H9 (cell line): ENCODE measurements around the gene CCR5. TPM values are rescaled to one million over a fixed set of nuclear protein-coding genes. Genes with fewer than 3 reads are reported as not detected.

Source experiments
- DNase-seq: peaks from one replicate; pipeline ENCODE4 v3.0.0-alpha.2; 2017
- H2AFZ ChIP-seq: one replicate; pipeline ENCODE4 v1.6.1; 2013; ENCODE audit warnings: mild to moderate bottlenecking, low read length, control low read depth, moderate library complexity
- H2AK5ac ChIP-seq: 2 replicates; pipeline ENCODE4 v1.6.1; 2013; ENCODE audit warnings: low read length, control low read depth, mixed read lengths; ENCODE audit not compliant: insufficient read length
- H2BK120ac ChIP-seq: one replicate; pipeline ENCODE4 v1.6.1; 2013; ENCODE audit warnings: low read depth, mild to moderate bottlenecking, low read length, control low read depth, inconsistent platforms; ENCODE audit not compliant: poor library complexity, severe bottlenecking
- H2BK12ac ChIP-seq: 2 replicates; pipeline ENCODE4 v1.6.1; 2013; ENCODE audit warnings: low read length, control low read depth, mixed read lengths, low read depth; ENCODE audit not compliant: insufficient read length
- H2BK15ac ChIP-seq: 2 replicates; pipeline ENCODE4 v1.6.1; 2013; ENCODE audit warnings: low read depth, low read length, control low read depth
- H2BK20ac ChIP-seq: one replicate; pipeline ENCODE4 v1.6.1; 2013; ENCODE audit warnings: low read depth, mild to moderate bottlenecking, low read length, control low read depth, inconsistent platforms; ENCODE audit not compliant: poor library complexity, severe bottlenecking
- H2BK5ac ChIP-seq: 2 replicates; pipeline ENCODE4 v1.6.1; 2013; ENCODE audit warnings: low read length, control low read depth, mixed read lengths; ENCODE audit not compliant: insufficient read length
- H3K14ac ChIP-seq: 2 replicates; pipeline ENCODE4 v1.6.1; 2013; ENCODE audit warnings: low read length, control low read depth; ENCODE audit not compliant: insufficient read depth
- H3K18ac ChIP-seq: 2 replicates; pipeline ENCODE4 v1.6.1; 2013; ENCODE audit warnings: low read depth, mild to moderate bottlenecking, mixed read lengths, low read length, control low read depth; ENCODE audit not compliant: insufficient read length
- H3K23ac ChIP-seq: 2 replicates; pipeline ENCODE4 v1.6.1; 2013; ENCODE audit warnings: low read length, control low read depth, mixed read lengths, low read depth; ENCODE audit not compliant: insufficient read length
- H3K23me2 ChIP-seq: 2 replicates; pipeline ENCODE4 v1.6.1; 2013; ENCODE audit warnings: low read depth, mild to moderate bottlenecking, mixed read lengths, low read length, control low read depth; ENCODE audit not compliant: insufficient read length, poor library complexity, severe bottlenecking
- H3K27ac ChIP-seq: 2 replicates; pipeline ENCODE4 v1.5.1; 2013; ENCODE audit warnings: low read length, control low read depth, mixed read lengths, low read depth; ENCODE audit not compliant: insufficient read length
- H3K27me3 ChIP-seq: 2 replicates; pipeline ENCODE4 v1.6.1; 2013; ENCODE audit warnings: low read length, control low read depth, inconsistent platforms; ENCODE audit not compliant: insufficient read depth
- H3K4ac ChIP-seq: 2 replicates; pipeline ENCODE4 v1.6.1; 2013; ENCODE audit warnings: low read depth, mild to moderate bottlenecking, control low read depth, inconsistent platforms, low read length, moderate library complexity
- H3K4me1 ChIP-seq: 2 replicates; pipeline ENCODE4 v1.6.1; 2013; ENCODE audit warnings: low read length, control low read depth, inconsistent platforms; ENCODE audit not compliant: insufficient read depth
- H3K4me2 ChIP-seq: 2 replicates; pipeline ENCODE4 v1.6.1; 2013; ENCODE audit warnings: low read length, control low read depth, mixed read lengths; ENCODE audit not compliant: insufficient read length, insufficient read depth
- H3K56ac ChIP-seq: 2 replicates; pipeline ENCODE4 v1.6.1; 2013; ENCODE audit warnings: low read depth, mild to moderate bottlenecking, mixed read lengths, low read length, control low read depth; ENCODE audit not compliant: insufficient read length
- H3K79me1 ChIP-seq: 2 replicates; pipeline ENCODE4 v1.6.1; 2013; ENCODE audit warnings: low read depth, mild to moderate bottlenecking, moderate library complexity, low read length, control low read depth, inconsistent platforms; ENCODE audit not compliant: insufficient read depth, poor library complexity, severe bottlenecking
- H3K79me2 ChIP-seq: 2 replicates; pipeline ENCODE4 v1.6.1; 2013; ENCODE audit warnings: low read length, control low read depth, inconsistent platforms; ENCODE audit not compliant: insufficient read depth
- H3K9ac ChIP-seq: 2 replicates; pipeline ENCODE4 v1.6.1; 2013; ENCODE audit warnings: low read length, control low read depth, mixed read lengths; ENCODE audit not compliant: insufficient read length; ENCODE audit errors: extremely low read depth
- H3K9me3 ChIP-seq: one replicate; pipeline ENCODE4 v1.6.1; 2013; ENCODE audit warnings: low read depth, low read length, inconsistent platforms; ENCODE audit not compliant: control insufficient read depth
- H3T11ph ChIP-seq: one replicate; pipeline ENCODE4 v1.6.1; 2013; ENCODE audit warnings: mild to moderate bottlenecking, low read length, control low read depth, inconsistent platforms
- H4K20me1 ChIP-seq: one replicate; pipeline ENCODE4 v1.6.1; 2013; ENCODE audit not compliant: control insufficient read depth, insufficient read length, insufficient read depth
- H4K5ac ChIP-seq: 2 replicates; pipeline ENCODE4 v1.6.1; 2013; ENCODE audit warnings: low read depth, mild to moderate bottlenecking, mixed read lengths, low read length, control low read depth; ENCODE audit not compliant: insufficient read length
- H4K8ac ChIP-seq: replicated peaks from 2 replicates; pipeline ENCODE4 v1.6.1; 2013; ENCODE audit warnings: low read length, control low read depth, mixed read lengths, low read depth; ENCODE audit not compliant: insufficient read length
- H4K91ac ChIP-seq: 2 replicates; pipeline ENCODE4 v1.6.1; 2013; ENCODE audit warnings: low read depth, mild to moderate bottlenecking, moderate library complexity, mixed read lengths, low read length, control low read depth; ENCODE audit not compliant: insufficient read length
- H3K27ac Mint-ChIP-seq, 3 experiments: 2 replicates in 2 of 3; 3 replicates in 1 of 3; pipeline ENCODE4 v1.8.0; 2020 to 2021; ENCODE audit warnings: mixed read lengths in 3 of 3, mild to moderate bottlenecking in 1 of 3, moderate library complexity in 1 of 3
- H3K27me3 Mint-ChIP-seq: 2 replicates; pipeline ENCODE4 v1.8.0; 2021; ENCODE audit warnings: low read depth, mild to moderate bottlenecking, moderate library complexity, mixed read lengths
- H3K36me3 Mint-ChIP-seq, 3 experiments: 2 replicates in 2 of 3; 3 replicates in 1 of 3; pipeline ENCODE4 v1.8.0; 2020 to 2021; ENCODE audit warnings: low read depth in 3 of 3, mixed read lengths in 3 of 3; ENCODE audit not compliant: insufficient read depth in 1 of 3
- H3K4me1 Mint-ChIP-seq, 2 experiments: 2 replicates each; pipeline ENCODE4 v1.8.0; 2020; ENCODE audit warnings: mixed read lengths in 2 of 2
- H3K4me3 Mint-ChIP-seq, 2 experiments: 2 replicates in 1 of 2; 3 replicates in 1 of 2; pipeline ENCODE4 v1.8.0; 2020 to 2021; ENCODE audit warnings: mild to moderate bottlenecking in 2 of 2, mixed read lengths in 2 of 2, moderate library complexity in 1 of 2
- H3K9me3 Mint-ChIP-seq, 2 experiments: 2 replicates in 1 of 2; 3 replicates in 1 of 2; pipeline ENCODE4 v1.8.0; 2020; ENCODE audit warnings: mild to moderate bottlenecking in 2 of 2, mixed read lengths in 2 of 2, moderate library complexity in 1 of 2
- CTCF ChIP-seq: fragments of 200-600 bp; sonication (generic); conservative IDR thresholded peaks from 3 replicates; pipeline ENCODE4 v1.8.0; 2021; ENCODE audit warnings: antibody characterized with exemption, mild to moderate bottlenecking
- WGBS: extraction: QIAGEN DNeasy Blood & Tissue Kit; methylation state at CpG from one replicate; pipeline ENCODE4 v1.1.7; 2013; ENCODE audit warnings: missing lambda C conversion rate, low lambda C conversion rate, mixed read lengths; ENCODE audit not compliant: insufficient read length; ENCODE audit errors: extremely low coverage; 5-methylcytosine and 5-hydroxymethylcytosine counted together
- total RNA-seq: library from RNA; stranded (reverse); gene quantifications from 2 replicates; pipeline ENCODE4 v1.2.1, GENCODE V29; 2021

Gene CCR5
- total RNA-seq, 1 experiment from 2014 or later, result not detected

- H2AK5ac ChIP-seq, result no peak overlapping the region
- no peak overlapping the region for H2BK15ac ChIP-seq
- no peaks in the 10 kb centered on the region for H3K23me2 ChIP-seq
- H2BK120ac ChIP-seq, result no peak overlapping the region
- H3K4me3 Mint-ChIP-seq, result no peak overlapping the region
- H2AFZ ChIP-seq, result no peak overlapping the region
- H3K4me2 ChIP-seq, result no peak overlapping the region
- no peak overlapping the region for H2BK5ac ChIP-seq
- no peak overlapping the region for H3K23ac ChIP-seq
- no peak overlapping the region for H2BK20ac ChIP-seq
- no peak overlapping the region for H3K27ac Mint-ChIP-seq
- no peak overlapping the region for H4K91ac ChIP-seq
- H2BK12ac ChIP-seq, result no peak overlapping the region
- no peaks in the 10 kb centered on the region for H3K4me1 Mint-ChIP-seq
- H3T11ph ChIP-seq, result no peak overlapping the region
- no peak overlapping the region for H3K4ac ChIP-seq
- no peaks in the 10 kb centered on the region for H3K79me1 ChIP-seq
- H3K14ac ChIP-seq, result no peak overlapping the region
- H4K8ac ChIP-seq, result no peak overlapping the region
- no peaks in the 10 kb centered on the region for H3K4me1 ChIP-seq
- H4K5ac ChIP-seq, result no peak overlapping the region
- WGBS, result no CpG with 5 or more reads among the region's 6 CpGs
- no peak overlapping the region for H3K56ac ChIP-seq
- no peak for TF ChIP-seq CTCF
- H3K27ac ChIP-seq, result no peak overlapping the region
- no peaks in the 10 kb centered on the region for H3K36me3 Mint-ChIP-seq
- H3K18ac ChIP-seq, result no peak overlapping the region
- H3K27me3 Mint-ChIP-seq, result peaks cover 25% of the 10 kb centered on the region
- no peaks in the 10 kb centered on the region for H3K27me3 ChIP-seq
- no peak for DNase-seq
- no peaks in the 10 kb centered on the region for H3K9me3 ChIP-seq
- H3K9ac ChIP-seq, result no peak overlapping the region
- no peaks in the 10 kb centered on the region for H4K20me1 ChIP-seq
- no peaks in the 10 kb centered on the region for H3K79me2 ChIP-seq
- H3K9me3 Mint-ChIP-seq, result no peaks in the 10 kb centered on the region
Measured at GRCh38 chr3:46358466-46358865, 12.3 kb upstream of the CCR5 start.
